KBM-7 (cell line): ENCODE data around the gene PTGFRN.
"Not testable (repeated sequence)": the region's sequence is repeated elsewhere in the genome, so short reads cannot be mapped to it uniquely, and the experiment has no call there.

Experiments used
- DNase-seq: peaks from one replicate; pipeline ENCODE4 v3.0.0-alpha.2; 2015
- in situ Hi-C: fragments of 300-500 bp; cut with MboI; formaldehyde crosslinking; loops from 2 replicates; pipeline ENCODE4 v1.14.3; 2020; ENCODE audit warnings: low sequenced_read_pairs, low pct_unique_long_range_greater_than_20kb, mixed read lengths

PTGFRN gene

GRCh38 chr1:116958110-116958509 is 48.4 kb downstream of the PTGFRN start:
- DNase-seq = no peak
- in situ Hi-C loops = no loop called here

GRCh38 chr1:116958977-116959376 is 49.3 kb downstream of the PTGFRN start:
- in situ Hi-C loops = no loop called here
- DNase-seq = no peak

DNA sequence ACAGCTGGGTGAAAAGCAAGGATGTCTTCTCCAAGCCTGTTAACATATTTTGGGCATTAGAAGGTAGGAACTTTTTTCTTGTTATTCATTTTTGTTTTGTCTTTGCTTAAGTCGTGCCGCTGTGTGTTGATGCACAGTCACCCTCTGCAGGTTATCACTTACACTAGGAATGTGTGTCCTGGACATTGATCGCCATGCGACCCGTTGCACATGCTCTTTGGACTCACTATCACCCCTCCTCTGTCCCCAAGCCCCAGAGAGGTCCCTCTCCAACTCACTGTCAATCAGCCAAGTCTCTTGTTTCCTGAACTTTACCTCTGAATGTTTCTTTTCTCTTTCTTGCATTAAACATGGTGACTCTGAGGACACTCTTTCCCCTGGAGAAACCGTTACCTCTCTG is 51.9 kb downstream of the PTGFRN start:
- in situ Hi-C loops = no loop called here
- no peak for DNase-seq

GRCh38 chr1:116962987-116963639 is 53.4 kb downstream of the PTGFRN start:
- in situ Hi-C loops = no loop called here
- peak; percentile 56 for DNase-seq

- in situ Hi-C loops = no loop called here
- no peak for DNase-seq
Observed at GRCh38 chr1:116966791-116967190, 57.1 kb downstream of the PTGFRN start.

DNA sequence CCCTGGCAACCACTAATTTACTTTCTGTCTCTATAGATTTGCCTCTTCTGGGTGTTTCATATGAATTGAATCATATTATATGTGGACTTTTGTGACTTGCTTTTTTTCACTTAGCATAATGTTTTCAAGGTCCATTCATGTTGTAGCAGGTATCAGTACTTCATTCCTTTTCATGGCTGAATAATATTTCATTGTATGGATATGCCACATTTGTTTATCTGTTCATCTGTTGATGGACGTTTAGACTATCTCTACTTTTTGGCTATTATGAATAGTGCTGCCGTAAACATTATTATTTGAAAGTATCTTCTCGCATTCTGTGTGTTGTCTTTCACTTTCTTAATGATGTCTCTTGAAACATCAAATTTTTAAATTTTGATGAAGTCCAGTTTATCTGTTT is 59.0 kb downstream of the PTGFRN start:
- DNase-seq = no peak
- in situ Hi-C loops = no loop called here

- in situ Hi-C loops = no loop called here
- DNase-seq = no peak
Observed at GRCh38 chr1:116971258-116971860, 61.6 kb downstream of the PTGFRN start.

DNA sequence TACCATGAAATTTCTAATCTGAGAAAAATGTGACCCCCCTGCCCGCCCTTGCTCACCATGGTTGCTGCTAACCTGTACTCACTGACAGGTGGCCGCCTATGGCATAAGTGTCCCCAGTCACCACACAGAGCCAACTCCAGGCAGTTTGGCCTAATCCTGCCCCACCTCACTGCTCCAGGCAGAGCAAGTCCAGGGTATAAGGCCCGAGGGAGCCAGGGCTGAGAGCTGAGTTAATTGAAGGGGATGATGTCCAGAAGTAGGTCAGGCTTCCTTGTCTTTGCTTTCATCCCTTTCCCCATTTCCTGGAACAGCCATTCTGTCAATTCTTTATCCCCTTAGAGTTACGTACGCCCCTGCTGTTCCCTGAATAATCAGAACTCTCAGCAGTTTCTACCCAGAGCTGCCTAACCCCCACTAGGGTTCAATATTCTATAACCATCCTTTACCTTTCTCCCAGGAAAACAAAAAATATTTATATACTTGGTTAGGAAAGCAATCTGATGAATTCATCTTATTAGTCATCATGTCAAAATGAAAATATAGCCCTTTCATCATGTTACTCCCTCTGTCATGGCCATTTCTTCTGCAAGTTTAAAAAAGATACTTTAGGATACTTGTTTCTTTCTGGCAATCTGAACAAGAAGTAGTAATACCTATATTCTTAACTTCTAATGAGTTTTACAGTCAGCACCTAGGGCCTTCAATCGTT is 62.4 kb downstream of the PTGFRN start:
- in situ Hi-C loops = no loop called here
- no peak for DNase-seq

GRCh38 chr1:116972674-116973030 is 62.9 kb downstream of the PTGFRN start:
- in situ Hi-C loops = no loop called here

GRCh38 chr1:116980309-116980708 is 70.6 kb downstream of the PTGFRN start:
- in situ Hi-C loops, DNase-seq: not testable (repeated sequence)

More at GRCh38 chr1:116972674-116973030, 62.9 kb downstream of the PTGFRN start:
- DNase-seq = no peak

DNA sequence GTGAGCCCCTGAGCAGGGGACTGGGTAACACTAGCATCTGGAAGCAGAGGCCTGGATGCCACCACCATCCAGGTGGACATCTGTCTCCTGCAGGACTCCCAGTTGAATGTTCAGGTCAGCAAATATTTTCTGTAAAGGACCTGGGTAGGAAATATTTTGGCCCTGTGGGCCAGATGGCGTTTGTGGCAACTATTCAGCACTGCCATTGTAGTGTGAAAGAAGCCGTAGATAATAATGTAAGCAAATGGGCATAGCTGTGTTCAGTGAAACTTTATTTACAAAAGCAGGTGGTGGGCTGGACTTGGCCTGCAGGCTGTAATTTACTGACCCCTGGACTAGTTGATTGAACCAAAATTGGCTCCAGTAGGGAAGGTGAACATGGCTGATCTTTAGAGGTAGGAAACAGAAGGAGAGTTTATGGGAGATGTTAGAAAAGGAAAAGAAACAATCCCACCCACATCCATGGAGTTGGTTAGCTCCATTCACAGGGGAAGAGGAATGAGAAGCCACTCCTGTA is 71.9 kb downstream of the PTGFRN start:
- no peak for DNase-seq
- in situ Hi-C loops = no loop called here

GRCh38 chr1:116982319-116983004 is 72.7 kb downstream of the PTGFRN start:
- DNase-seq = no peak
- in situ Hi-C loops = no loop called here

DNA sequence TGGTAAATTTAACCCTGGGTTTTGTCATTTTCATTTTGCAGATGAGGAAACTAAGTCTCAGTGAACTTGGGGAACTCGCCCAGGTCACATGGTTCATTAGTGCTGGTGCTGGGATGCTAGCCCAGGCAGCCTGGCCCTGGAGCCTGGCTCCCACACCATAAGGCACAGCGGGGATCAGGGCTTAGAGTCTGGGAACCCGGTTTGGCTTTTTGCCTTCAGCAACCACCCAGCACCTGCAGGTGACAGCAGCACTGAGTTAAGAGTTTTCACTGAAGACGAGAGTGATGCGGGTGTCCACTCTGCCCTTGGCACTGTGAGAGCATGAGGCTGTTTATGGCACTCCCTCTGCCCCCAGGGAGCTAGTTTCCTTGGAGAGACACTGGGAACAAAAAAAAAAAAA is 73.4 kb downstream of the PTGFRN start:
- no peak for DNase-seq

DNA sequence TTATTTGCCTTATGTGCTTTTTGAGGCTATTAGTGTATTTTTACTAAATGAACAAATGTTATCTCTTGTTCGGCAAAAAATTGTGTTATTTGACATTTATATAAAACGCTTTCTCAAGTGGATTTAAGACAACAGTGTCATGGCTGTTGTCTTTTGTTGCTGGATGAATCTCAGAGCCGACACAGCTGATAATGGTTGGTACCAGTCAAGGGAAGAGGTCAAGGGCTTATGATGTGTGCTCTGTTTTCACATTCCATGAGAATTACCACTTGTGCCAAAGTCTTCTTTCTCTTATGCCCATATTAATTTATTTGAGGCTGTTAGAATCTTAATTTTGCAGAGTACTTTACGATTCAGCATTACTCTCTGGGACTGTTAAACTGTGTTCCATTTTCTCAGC is 74.0 kb downstream of the PTGFRN start:
- DNase-seq = no peak
- in situ Hi-C loops = no loop called here

More for the DNA sequence above, 73.4 kb downstream of the PTGFRN start:
- in situ Hi-C loops = no loop called here

- in situ Hi-C loops = no loop called here
Observed at GRCh38 chr1:116984406-116985160, 74.9 kb downstream of the PTGFRN start.

GRCh38 chr1:116986421-116987255 is 76.9 kb downstream of the PTGFRN start:
- in situ Hi-C loops = no loop called here
- peak; percentile 80 for DNase-seq

More at GRCh38 chr1:116984406-116985160, 74.9 kb downstream of the PTGFRN start:
- no peak for DNase-seq

- DNase-seq = peak; percentile 77
- in situ Hi-C loops = no loop called here
Observed at GRCh38 chr1:116987256-116987555, 77.5 kb downstream of the PTGFRN start.

DNA sequence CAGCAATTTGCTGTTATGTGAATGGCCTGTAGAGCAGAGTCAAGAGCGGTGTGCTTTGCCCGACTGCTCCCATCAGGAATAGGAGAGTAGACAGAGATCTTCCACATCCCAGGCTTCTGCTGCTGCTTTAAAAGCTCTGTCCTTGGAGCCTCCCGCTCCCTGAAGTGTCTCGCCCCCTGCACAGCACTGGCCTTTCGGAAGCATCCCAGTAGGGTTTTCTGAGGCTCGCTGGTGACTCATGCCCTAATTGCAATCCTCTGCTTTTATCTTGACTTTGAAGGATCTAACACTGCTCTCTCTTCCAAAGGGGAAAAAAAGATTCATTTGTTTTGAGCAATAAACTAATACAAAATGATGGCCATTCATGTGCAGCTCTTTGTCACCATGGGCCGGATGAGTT is 78.5 kb downstream of the PTGFRN start:
- in situ Hi-C loops = no loop called here
- DNase-seq = no peak
